HepG2 (cell line): ENCODE measurements around the gene ACAT2. TPM values are rescaled to one million over a fixed set of nuclear protein-coding genes. Genes with fewer than 3 reads are reported as not detected.

Experiments
- AKNA ChIP-seq: sonication (generic); formaldehyde crosslinking; IDR thresholded peaks from 2 replicates; pipeline ENCODE4 v1.4.0; 2020; ENCODE audit warnings: missing genetic modification reagents, borderline replicate concordance
- ARID5B ChIP-seq: IDR thresholded peaks from 2 replicates; pipeline ENCODE4 v1.4.0; 2020; ENCODE audit warnings: mild to moderate bottlenecking, missing genetic modification reagents
- CHCHD3 ChIP-seq: sonication (generic); formaldehyde crosslinking; IDR thresholded peaks from 2 replicates; pipeline ENCODE4 v1.8.0; 2022; ENCODE audit warnings: mild to moderate bottlenecking, missing genetic modification reagents, moderate library complexity
- GZF1 ChIP-seq: sonication (generic); formaldehyde crosslinking; IDR thresholded peaks from 2 replicates; pipeline ENCODE4 v1.5.1; 2020; ENCODE audit warnings: mild to moderate bottlenecking, missing genetic modification reagents
- NONO ChIP-seq, 2 experiments: fragments of 450-650 bp in 1 of 2; sonication (generic) in 1 of 2; formaldehyde crosslinking in 1 of 2; IDR thresholded peaks in 1 of 2; conservative IDR thresholded peaks in 1 of 2; 2 replicates each; pipeline versions ENCODE4 v1.6.1 to v1.8.0; 2017 to 2022; ENCODE audit warnings: mild to moderate bottlenecking in 1 of 2, missing genetic modification reagents in 1 of 2, moderate library complexity in 1 of 2
- REXO4 ChIP-seq: sonication (generic); formaldehyde crosslinking; IDR thresholded peaks from 2 replicates; pipeline ENCODE4 v1.8.0; 2022; ENCODE audit warnings: missing genetic modification reagents, mild to moderate bottlenecking, borderline replicate concordance
- SRF ChIP-seq: IDR thresholded peaks from 2 replicates; pipeline ENCODE4 v1.6.1; 2011; ENCODE audit warnings: mild to moderate bottlenecking, low read depth, low read length, moderate library complexity
- TRIM24 ChIP-seq: sonication (generic); formaldehyde crosslinking; IDR thresholded peaks from 2 replicates; pipeline ENCODE4 v1.8.0; 2022; ENCODE audit warnings: mild to moderate bottlenecking, missing genetic modification reagents
- ZNF275 ChIP-seq: sonication (generic); formaldehyde crosslinking; IDR thresholded peaks from 2 replicates; pipeline ENCODE4 v1.8.0; 2022; ENCODE audit warnings: missing genetic modification reagents, mild to moderate bottlenecking, inconsistent platforms, borderline replicate concordance
- ZNF282 ChIP-seq: fragments of 450-650 bp; IDR thresholded peaks from 2 replicates; pipeline ENCODE4 v1.6.1; 2018; ENCODE audit not compliant: partially characterized antibody
- ZNF687 ChIP-seq: sonication (generic); formaldehyde crosslinking; IDR thresholded peaks from 2 replicates; pipeline ENCODE4 v1.5.1; 2020; ENCODE audit warnings: mild to moderate bottlenecking, missing genetic modification reagents, moderate library complexity
- ZNF747 ChIP-seq: sonication (generic); formaldehyde crosslinking; IDR thresholded peaks from 2 replicates; pipeline ENCODE4 v1.8.1; 2023; ENCODE audit warnings: missing genetic modification reagents, mild to moderate bottlenecking, borderline replicate concordance
- ZNF816 ChIP-seq: sonication (generic); formaldehyde crosslinking; IDR thresholded peaks from 2 replicates; pipeline ENCODE4 v1.8.0; 2022; ENCODE audit warnings: missing genetic modification reagents, mild to moderate bottlenecking, borderline replicate concordance
- polyA plus RNA-seq, 8 experiments: library from polyadenylated mRNA; depleted of rRNA in 3 of 8; stranded (reverse) in 7 of 8; unstranded in 1 of 8; fragments of >200 nt; fragmentation: Illumina TruSeq in 4 of 8; extraction: Trizol in 4 of 8; gene quantifications; 2 replicates each; pipeline versions ENCODE4 v1.2.1 to v1.2.3, GENCODE V29; 2011 to 2016; ENCODE audit warnings: low read depth in 4 of 8, missing spikeins in 1 of 8, mixed read lengths in 1 of 8; ENCODE audit not compliant: insufficient read depth in 1 of 8
- total RNA-seq, 5 experiments: library from RNA; depleted of rRNA; stranded (reverse); fragments of >200 nt; fragmentation: Illumina TruSeq; extraction: Trizol; gene quantifications; 2 replicates each; pipeline ENCODE4 v1.2.3, GENCODE V29; 2016; ENCODE audit warnings: low read depth in 1 of 5

Gene ACAT2
- total and polyA plus RNA-seq, 2 of the 13 experiments (the other 11 are each of a cell fraction or from before 2014, with no cell fraction given), result 121 to 534 TPM

GRCh38 chr6:159726918-159727716 lies 34.7 kb upstream of the ACAT2 start, which contains the start of gene WTAP (continued):
- TF ChIP-seq AKNA (CRISPR knock-in tag) (peak; percentile 96), REXO4 (0 out of 2 replicates have a peak, but pooled peaks have one; percentile 82), NONO (IDR thresholded peaks at IDR 0.05) (no peak), NONO (CRISPR knock-in tag; conservative IDR thresholded peaks at IDR 0.05) (peak; percentile 99), ZNF816 (CRISPR knock-in tag) (peak; percentile 99; the same call in 1 of the 2 replicates), ZNF275 (CRISPR knock-in tag) (peak; percentile 95; the same call in 1 of the 2 replicates), ZNF282 (no peak), CHCHD3 (CRISPR knock-in tag) (no peak; the same call in 1 of the 2 replicates), GZF1 (CRISPR knock-in tag) (peak; percentile 92), TRIM24 (CRISPR knock-in tag) (no peak), ZNF747 (CRISPR knock-in tag) (peak; percentile 96), ZNF687 (CRISPR knock-in tag) (peak; percentile 100), ARID5B (peak; percentile 96), SRF (peak; percentile 60)
